GM19372 (cell line): ENCODE data around the gene SYT10.
"Not testable (repeated sequence)": the region's sequence is repeated elsewhere in the genome, so short reads cannot be mapped to it uniquely, and the experiment has no call there.

Source experiments
- ATAC-seq: cut with Tn5 transposase; IDR thresholded peaks from one replicate; pipeline ENCODE4 v1.9.1; 2021; ENCODE audit warnings: mild to moderate bottlenecking, low read depth, moderate library complexity; ENCODE audit not compliant: unreplicated experiment

Gene SYT10

DNA sequence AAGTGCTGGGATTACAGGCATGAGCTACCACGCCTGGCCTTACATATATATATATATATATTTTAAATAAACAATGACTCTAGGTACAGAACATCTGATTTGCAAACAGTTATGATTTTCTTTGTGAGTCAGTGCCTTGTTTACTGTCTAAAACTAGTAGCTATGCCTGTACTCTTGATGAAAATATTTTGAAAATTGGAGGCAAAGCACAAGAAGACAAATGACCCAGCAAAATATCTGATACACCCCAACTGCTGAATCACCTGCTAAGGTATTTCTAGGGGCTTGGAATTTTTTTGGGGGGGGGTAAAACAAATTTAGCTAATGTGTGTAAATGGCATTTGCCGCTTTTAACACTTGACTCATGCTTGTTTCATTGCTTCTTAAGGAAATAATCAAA lies 69.3 kb downstream of the SYT10 start:
- no peak for ATAC-seq

DNA sequence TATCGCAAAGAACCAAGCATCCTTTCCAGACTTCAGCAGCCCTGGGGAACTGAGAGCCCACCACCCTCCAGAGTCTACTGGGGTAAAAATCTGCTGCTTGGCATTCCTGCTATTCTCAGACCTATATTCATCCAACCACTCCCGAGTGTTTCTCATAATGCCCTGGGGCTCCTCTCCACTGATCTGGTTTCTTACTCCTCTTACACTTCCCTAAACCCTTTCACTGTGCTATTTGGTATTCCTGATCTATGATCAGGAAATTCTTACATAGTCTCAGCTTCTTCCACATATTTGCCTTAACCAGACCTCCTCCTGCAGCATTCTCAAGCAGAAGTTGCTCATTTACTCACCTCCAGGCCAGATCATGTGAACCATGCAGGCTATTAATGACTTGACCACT lies 82.4 kb downstream of the SYT10 start:
- ATAC-seq = no peak

DNA sequence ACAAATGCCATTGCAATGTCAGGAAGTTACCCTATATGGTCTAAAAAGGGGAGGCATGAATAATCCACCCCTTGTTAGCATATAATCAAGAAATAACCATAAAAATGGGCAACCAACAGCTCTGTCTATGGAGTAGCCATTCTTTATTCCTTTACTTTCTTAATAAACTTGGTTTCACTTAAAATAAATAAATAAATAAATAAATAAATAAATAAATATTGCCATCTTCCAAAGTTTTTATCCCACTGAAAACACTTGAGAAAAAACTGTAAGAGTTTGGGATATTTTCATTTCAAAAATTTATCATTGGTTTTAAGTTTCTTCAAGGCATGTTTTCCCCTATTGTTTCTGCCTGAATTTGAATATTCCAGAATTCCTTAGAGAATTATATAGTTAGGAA lies 89.8 kb downstream of the SYT10 start:
- ATAC-seq = no peak

DNA sequence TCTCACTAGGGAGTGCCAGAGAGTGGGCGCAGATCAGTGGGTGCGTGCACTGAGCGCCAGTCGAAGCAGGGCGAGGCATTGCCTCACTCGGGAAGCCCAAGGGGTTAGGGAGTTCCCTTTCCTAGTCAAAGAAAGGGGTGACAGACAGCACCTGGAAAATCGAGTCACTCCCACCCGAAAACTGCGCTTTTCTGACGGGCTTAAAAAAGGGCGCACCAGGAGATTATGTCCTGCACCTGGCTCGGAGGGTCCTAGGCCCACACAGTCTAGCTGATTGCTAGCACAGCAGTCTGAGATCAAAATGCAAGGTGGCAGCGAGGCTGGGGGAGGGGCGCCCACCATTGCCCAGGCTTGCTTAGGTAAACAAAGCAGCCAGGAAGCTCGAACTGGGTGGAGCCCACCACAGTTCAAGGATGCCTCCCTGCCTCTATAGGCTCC lies 107.6 kb downstream of the SYT10 start:
- ATAC-seq = not testable (repeated sequence)

DNA sequence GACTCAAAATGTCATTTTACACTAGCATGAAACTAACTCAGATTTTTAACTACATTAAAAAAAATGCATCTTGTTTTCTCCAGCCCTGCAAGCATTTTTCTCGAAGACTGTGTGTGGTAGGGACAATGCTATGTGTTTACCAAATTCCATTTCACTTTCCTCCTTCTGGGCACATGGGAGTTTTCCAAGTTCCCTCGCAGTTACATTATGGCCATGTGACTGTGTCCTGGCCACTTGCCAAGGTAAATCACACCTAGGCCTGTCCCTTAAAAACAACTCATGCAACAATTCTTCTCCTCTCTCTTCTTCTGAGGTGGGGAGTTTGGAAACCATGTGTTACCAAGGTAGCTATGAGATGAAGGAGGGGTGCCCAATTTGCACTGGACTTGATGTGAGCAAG lies 108.7 kb downstream of the SYT10 start:
- ATAC-seq = no peak
